ENCODE data around the gene PRKCH.

DNA sequence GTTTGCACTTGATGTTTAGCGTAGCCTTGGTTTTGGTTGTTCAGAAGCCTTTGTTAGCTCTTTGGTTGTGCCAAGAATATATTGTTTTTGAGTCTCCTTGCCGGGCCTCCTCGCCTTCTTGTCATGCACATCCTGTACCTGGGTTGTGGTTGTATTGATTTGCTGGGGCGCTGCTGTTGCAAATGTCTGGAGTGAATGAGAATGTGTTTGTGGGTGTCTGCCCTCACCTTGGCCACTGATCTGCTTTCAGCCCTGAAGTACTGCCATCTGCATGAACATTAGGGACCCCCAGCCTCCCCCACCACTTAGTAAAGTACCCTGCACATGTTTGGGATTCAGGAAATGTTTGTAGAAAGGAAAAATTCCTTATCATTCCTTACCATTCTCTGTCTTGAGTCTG, 16.5 kb downstream of the PRKCH start:
- TF ChIP-seq CTCF (IDR thresholded peaks at IDR 0.05 in 2 of 3, conservative IDR thresholded peaks at IDR 0.05 in 1 of 3; ENCODE audit: control insufficient read depth in 2 of 3, extremely low read depth in 1 of 3, insufficient read depth in 1 of 3, low read depth in 3 of 3, low read length in 3 of 3) = no peak
- no peak for TF ChIP-seq EP300 (IDR thresholded peaks at IDR 0.05; ENCODE audit: borderline replicate concordance in 1 of 2, control insufficient read depth in 1 of 2, low read depth in 2 of 2, low read length in 2 of 2)
- TF ChIP-seq ETV6 (conservative IDR thresholded peaks at IDR 0.05 in 1 of 2, IDR thresholded peaks at IDR 0.05 in 1 of 2; ENCODE audit: borderline replicate concordance in 1 of 2, low read depth in 1 of 2) = no peak
- no peak for TF ChIP-seq POLR2AphosphoS5 (IDR thresholded peaks at IDR 0.05; ENCODE audit: low read length)
- no peak for TF ChIP-seq CREB1 (IDR thresholded peaks at IDR 0.05; ENCODE audit: low read depth)
- TF ChIP-seq NFYB (IDR thresholded peaks at IDR 0.05; ENCODE audit: insufficient read depth, low read depth, low read length) = no peak
- TF ChIP-seq NR2C2 (IDR thresholded peaks at IDR 0.05; ENCODE audit: borderline replicate concordance, control insufficient read depth, insufficient read length, low read depth) = no peak
- no peak for TF ChIP-seq PBX3 (IDR thresholded peaks at IDR 0.05; ENCODE audit: insufficient replicate concordance, low read depth, low read length)
- no peak for TF ChIP-seq YY1 (IDR thresholded peaks at IDR 0.05; ENCODE audit: low read depth, low read length)
- no peak for TF ChIP-seq SIN3A (IDR thresholded peaks at IDR 0.05; ENCODE audit: low read depth, low read length)
- TF ChIP-seq TCF12 (IDR thresholded peaks at IDR 0.05; ENCODE audit: low read depth, low read length) = no peak
- no peak for TF ChIP-seq SMAD5 (IDR thresholded peaks at IDR 0.05; ENCODE audit: low read depth)
- TF ChIP-seq, protein P1, sequence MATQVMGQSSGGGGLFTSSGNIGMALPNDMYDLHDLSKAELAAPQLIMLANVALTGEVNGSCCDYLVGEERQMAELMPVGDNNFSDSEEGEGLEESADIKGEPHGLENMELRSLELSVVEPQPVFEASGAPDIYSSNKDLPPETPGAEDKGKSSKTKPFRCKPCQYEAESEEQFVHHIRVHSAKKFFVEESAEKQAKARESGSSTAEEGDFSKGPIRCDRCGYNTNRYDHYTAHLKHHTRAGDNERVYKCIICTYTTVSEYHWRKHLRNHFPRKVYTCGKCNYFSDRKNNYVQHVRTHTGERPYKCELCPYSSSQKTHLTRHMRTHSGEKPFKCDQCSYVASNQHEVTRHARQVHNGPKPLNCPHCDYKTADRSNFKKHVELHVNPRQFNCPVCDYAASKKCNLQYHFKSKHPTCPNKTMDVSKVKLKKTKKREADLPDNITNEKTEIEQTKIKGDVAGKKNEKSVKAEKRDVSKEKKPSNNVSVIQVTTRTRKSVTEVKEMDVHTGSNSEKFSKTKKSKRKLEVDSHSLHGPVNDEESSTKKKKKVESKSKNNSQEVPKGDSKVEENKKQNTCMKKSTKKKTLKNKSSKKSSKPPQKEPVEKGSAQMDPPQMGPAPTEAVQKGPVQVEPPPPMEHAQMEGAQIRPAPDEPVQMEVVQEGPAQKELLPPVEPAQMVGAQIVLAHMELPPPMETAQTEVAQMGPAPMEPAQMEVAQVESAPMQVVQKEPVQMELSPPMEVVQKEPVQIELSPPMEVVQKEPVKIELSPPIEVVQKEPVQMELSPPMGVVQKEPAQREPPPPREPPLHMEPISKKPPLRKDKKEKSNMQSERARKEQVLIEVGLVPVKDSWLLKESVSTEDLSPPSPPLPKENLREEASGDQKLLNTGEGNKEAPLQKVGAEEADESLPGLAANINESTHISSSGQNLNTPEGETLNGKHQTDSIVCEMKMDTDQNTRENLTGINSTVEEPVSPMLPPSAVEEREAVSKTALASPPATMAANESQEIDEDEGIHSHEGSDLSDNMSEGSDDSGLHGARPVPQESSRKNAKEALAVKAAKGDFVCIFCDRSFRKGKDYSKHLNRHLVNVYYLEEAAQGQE (IDR thresholded peaks at IDR 0.05; ENCODE audit: low read depth, low read length) = no peak
- TF ChIP-seq CBX3 (IDR thresholded peaks at IDR 0.05; ENCODE audit: borderline replicate concordance, low read depth) = no peak

All from GM12878 (cell line).